Epidermal melanocyte (primary cell): ENCODE measurements around the gene CLEC18B.
"Not testable (repeated sequence)": the region's sequence is repeated elsewhere in the genome, so short reads cannot be mapped to it uniquely, and the experiment has no call there.

Experiments
- DNase-seq: peaks from one replicate; pipeline ENCODE4 v3.0.0; 2011; ENCODE audit warnings: low spot score; ENCODE audit not compliant: insufficient read length

The CLEC18B gene

GRCh38 chr16:74446866-74447265 lies 25.6 kb upstream of the CLEC18B start:
- no peak for DNase-seq

- not testable (repeated sequence) for DNase-seq
Measured at GRCh38 chr16:74443624-74444346, 22.5 kb upstream of the CLEC18B start.

GRCh38 chr16:74439685-74440084 lies 18.4 kb upstream of the CLEC18B start:
- no peak for DNase-seq

GRCh38 chr16:74438492-74438979 lies 17.3 kb upstream of the CLEC18B start:
- no peak for DNase-seq

- DNase-seq = no peak
Measured at GRCh38 chr16:74431516-74431915, 10.2 kb upstream of the CLEC18B start.

GRCh38 chr16:74430036-74430712 lies 8.9 kb upstream of the CLEC18B start:
- DNase-seq = peak; percentile 25

- not testable (repeated sequence) for DNase-seq
Measured at GRCh38 chr16:74428493-74428892, 7.2 kb upstream of the CLEC18B start.

- DNase-seq = not testable (repeated sequence)
Measured at GRCh38 chr16:74425751-74426150, 4.5 kb upstream of the CLEC18B start.

- DNase-seq = not testable (repeated sequence)
Measured at GRCh38 chr16:74423721-74424120, 2.4 kb upstream of the CLEC18B start.

- not testable (repeated sequence) for DNase-seq
Measured at GRCh38 chr16:74422086-74422485, 808 bp upstream of the CLEC18B start.

GRCh38 chr16:74421482-74421785 lies 156 bp upstream of the CLEC18B start:
- not testable (repeated sequence) for DNase-seq

- not testable (repeated sequence) for DNase-seq
Measured at GRCh38 chr16:74419811-74420210, 1.5 kb downstream of the CLEC18B start.

GRCh38 chr16:74417897-74418296 lies 3.4 kb downstream of the CLEC18B start:
- not testable (repeated sequence) for DNase-seq

- not testable (repeated sequence) for DNase-seq
Measured at GRCh38 chr16:74413920-74414319, 7.4 kb downstream of the CLEC18B start.

- DNase-seq = not testable (repeated sequence)
Measured at GRCh38 chr16:74413485-74413884, 7.8 kb downstream of the CLEC18B start.

- not testable (repeated sequence) for DNase-seq
Measured at GRCh38 chr16:74412775-74413390, 8.4 kb downstream of the CLEC18B start.

GRCh38 chr16:74412138-74412774 lies 9.0 kb downstream of the CLEC18B start:
- DNase-seq = not testable (repeated sequence)

GRCh38 chr16:74410981-74411380 lies 10.3 kb downstream of the CLEC18B start:
- DNase-seq = not testable (repeated sequence)

GRCh38 chr16:74410057-74410957 lies 11.0 kb downstream of the CLEC18B start:
- not testable (repeated sequence) for DNase-seq

- not testable (repeated sequence) for DNase-seq
Measured at GRCh38 chr16:74409185-74409981, 11.9 kb downstream of the CLEC18B start.
